PFSK-1 (cell line): ENCODE measurements around the gene MAD1L1.

Experiments
- POLR2AphosphoS5 ChIP-seq: IDR thresholded peaks from 2 replicates; pipeline ENCODE4 v1.6.1; 2012; ENCODE audit warnings: low read depth, mild to moderate bottlenecking, control low read depth, low read length, moderate library complexity
- REST ChIP-seq, 2 experiments: IDR thresholded peaks; 2 replicates each; pipeline versions ENCODE4 v1.6.1 to v1.8.0; 2011 to 2012; ENCODE audit warnings: low read depth in 2 of 2, low read length in 2 of 2, control low read depth in 1 of 2, inconsistent platforms in 1 of 2, mild to moderate bottlenecking in 1 of 2, moderate library complexity in 1 of 2; ENCODE audit not compliant: insufficient read depth in 1 of 2

DNA sequence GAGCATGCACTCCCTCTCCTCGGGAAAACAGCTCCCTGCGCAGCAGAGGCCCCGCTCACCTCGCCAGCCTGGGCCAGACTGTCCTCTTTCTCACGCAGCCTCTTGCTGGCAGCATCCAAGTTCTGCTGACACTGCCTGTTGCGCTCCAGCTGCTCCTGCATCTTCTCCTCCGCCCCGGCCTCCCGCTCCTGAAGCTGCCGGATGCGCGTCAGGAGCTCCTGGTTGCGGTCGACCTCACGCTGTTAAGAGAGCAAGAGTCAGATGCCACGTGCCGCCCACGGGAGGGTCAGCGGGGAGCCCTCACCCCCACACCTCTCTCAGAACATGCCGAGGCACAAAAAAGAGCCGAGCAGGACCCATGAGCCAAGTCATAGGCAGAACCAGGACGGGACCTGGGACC lies 10.2 kb downstream of the MAD1L1 start:
- TF ChIP-seq REST (IDR thresholded peaks at IDR 0.05; ENCODE audit: insufficient read depth in 1 of 2, low read depth in 2 of 2, low read length in 2 of 2), result no peak
- no peak for TF ChIP-seq POLR2AphosphoS5
